Measurements from ENCODE around the gene ANKS1A.

The ANKS1A gene

DNA sequence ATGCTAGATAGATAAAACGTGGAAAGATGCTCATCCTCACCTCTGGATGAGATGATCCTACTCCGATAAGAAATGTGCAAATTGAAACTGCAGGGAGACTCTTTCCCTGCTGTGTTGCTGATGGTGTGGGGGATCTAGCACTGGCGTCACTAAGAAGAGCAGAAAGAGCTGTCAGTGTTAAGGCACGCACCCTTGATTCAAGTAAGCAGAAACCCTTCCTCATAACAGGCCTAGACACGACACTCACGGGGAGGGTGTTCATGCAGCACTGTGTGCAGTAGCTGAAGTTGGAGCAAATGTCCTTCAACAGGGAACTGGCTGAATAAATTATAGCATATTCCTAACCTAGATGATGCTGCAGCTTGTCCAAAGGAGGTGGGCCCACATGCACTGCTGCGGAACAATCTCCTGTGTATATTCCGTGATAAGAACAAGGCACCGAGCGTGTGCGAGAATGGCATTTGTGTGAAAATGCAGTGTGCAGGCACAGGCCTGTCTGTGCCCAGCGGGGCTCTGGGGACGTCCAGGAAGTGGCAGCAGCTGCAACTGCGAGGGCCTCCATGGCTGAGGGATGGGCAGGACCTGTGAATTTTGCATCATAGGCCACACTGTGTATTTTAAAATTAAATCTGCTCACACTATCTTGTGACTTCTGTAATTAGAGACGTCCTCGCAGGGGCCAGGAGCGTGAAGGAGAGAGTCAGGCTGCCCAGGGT is 188.1 kb downstream of the ANKS1A start:
- H3K4me3 ChIP-seq (ENCODE audit: control insufficient read depth, low read depth, low read length), result no peak overlapping the region
- DNase-seq (ENCODE audit: low read depth), result no peak
- TF ChIP-seq, protein P1, sequence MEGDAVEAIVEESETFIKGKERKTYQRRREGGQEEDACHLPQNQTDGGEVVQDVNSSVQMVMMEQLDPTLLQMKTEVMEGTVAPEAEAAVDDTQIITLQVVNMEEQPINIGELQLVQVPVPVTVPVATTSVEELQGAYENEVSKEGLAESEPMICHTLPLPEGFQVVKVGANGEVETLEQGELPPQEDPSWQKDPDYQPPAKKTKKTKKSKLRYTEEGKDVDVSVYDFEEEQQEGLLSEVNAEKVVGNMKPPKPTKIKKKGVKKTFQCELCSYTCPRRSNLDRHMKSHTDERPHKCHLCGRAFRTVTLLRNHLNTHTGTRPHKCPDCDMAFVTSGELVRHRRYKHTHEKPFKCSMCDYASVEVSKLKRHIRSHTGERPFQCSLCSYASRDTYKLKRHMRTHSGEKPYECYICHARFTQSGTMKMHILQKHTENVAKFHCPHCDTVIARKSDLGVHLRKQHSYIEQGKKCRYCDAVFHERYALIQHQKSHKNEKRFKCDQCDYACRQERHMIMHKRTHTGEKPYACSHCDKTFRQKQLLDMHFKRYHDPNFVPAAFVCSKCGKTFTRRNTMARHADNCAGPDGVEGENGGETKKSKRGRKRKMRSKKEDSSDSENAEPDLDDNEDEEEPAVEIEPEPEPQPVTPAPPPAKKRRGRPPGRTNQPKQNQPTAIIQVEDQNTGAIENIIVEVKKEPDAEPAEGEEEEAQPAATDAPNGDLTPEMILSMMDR (conservative IDR thresholded peaks at IDR 0.05; ENCODE audit: control insufficient read depth, insufficient read depth, low read depth, low read length), result no peak

DNA sequence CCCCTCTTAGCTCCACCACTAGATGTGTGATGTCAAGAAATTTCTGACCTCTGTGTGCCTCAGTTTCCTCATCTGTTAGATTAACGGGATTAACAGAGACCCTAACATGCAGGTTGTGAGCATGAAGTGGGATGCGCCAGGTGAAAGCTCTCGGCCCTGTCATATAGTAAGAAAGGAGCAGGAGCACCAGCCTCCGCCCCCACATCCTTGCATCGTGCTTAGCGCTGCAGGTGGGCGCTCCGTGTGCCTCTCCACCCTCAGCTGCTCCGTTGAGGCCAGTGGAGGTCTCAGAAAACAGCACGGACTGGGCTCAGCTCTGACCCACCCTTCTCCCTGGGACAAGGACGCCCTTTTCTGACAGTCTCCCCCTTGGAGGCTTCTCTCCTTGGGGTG is 188.7 kb downstream of the ANKS1A start:
- H3K4me3 ChIP-seq (ENCODE audit: control insufficient read depth, low read depth, low read length), result no peak overlapping the region
- no peak for DNase-seq (ENCODE audit: low read depth)
- TF ChIP-seq, protein P1 (conservative IDR thresholded peaks at IDR 0.05; ENCODE audit: control insufficient read depth, insufficient read depth, low read depth, low read length), result no peak

DNA sequence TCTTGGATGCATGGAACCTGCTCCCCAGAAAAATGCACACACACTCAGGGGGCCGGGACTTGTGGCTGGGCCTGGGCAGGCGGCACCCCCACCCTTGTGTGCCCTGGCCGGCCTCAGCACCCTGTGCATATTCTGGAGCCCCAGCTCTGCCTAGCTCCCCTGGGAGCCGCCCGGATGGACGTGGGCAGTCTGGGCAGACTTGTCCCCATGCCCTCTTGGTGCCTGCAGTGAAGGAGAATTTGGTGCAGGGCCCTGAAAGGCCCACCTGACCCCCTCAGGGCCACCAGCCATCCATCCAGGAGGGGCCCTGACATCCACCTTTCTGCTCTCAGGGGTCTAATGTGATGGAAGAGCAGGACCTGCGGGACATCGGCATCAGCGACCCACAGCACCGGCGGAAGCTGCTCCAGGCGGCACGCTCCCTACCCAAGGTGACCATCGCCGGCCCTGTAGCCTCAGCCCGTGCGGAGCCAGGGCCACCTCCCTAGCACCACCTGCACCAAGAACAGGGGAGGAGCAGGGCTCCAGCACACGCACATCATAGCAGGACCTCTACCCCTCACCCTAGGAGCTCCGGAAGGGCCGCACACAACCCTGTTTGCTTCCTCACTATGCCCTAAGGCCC is 189.3 kb downstream of the ANKS1A start:
- TF ChIP-seq, protein P1 (conservative IDR thresholded peaks at IDR 0.05; ENCODE audit: control insufficient read depth, insufficient read depth, low read depth, low read length), result no peak
- no peak overlapping the region for H3K4me3 ChIP-seq (ENCODE audit: control insufficient read depth, low read depth, low read length)

DNA sequence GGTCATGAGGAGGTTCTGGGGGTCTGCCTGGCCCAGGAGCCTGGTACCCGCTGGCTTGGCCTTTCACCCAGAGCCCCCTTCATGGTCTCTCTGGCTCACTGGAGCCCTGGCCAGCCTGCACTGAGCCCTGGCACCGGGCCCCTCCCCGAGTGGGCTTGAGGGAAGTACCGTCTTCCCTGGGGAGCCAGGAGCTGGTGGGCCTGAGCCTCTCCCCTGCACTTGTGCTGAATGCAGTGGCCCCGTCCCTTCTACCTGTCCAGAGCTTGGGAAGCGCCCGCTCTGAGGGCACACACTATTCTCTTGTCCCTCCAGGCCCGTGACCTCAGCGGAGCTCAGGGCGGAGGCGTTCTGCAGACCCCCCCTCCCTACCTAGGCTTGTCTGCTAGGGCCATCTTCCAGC is 189.8 kb downstream of the ANKS1A start:
- TF ChIP-seq, protein P1 (conservative IDR thresholded peaks at IDR 0.05; ENCODE audit: control insufficient read depth, insufficient read depth, low read depth, low read length), result no peak
- no peak for DNase-seq (ENCODE audit: low read depth)
- no peak overlapping the region for H3K4me3 ChIP-seq (ENCODE audit: control insufficient read depth, low read depth, low read length)

More for the DNA sequence above, 189.3 kb downstream of the ANKS1A start:
- no peak for DNase-seq (ENCODE audit: low read depth)

DNA sequence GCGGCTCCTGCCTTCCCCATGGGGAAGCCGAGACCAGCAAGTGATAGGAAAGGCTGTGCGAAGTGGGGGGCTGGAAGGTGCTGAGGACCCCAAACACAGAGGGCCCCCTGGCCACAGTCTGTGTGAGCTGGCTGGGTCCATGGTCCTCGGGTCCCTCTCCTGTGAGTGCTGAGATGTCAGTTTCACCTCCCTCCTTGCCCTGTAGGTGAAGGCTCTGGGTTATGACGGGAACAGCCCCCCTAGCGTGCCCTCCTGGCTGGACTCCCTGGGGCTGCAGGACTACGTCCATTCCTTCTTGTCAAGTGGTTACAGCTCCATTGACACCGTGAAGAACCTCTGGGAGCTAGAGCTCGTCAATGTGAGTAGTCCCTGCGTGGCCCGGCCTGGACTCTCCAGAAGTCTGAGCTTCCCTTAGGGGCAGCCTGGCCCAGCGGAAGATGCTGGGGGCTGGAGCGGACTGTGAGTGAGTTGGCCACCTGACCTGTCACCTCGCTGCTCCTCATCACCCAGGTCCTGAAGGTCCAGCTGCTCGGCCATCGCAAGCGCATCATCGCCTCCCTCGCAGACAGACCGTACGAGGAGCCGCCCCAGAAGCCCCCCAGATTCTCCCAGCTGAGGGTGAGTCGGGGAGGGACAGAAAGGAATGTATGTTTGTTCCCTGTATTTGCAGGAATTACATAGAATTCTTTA is 190.4 kb downstream of the ANKS1A start:
- no peak for DNase-seq (ENCODE audit: low read depth)
- TF ChIP-seq, protein P1 (conservative IDR thresholded peaks at IDR 0.05; ENCODE audit: control insufficient read depth, insufficient read depth, low read depth, low read length), result no peak
- H3K4me3 ChIP-seq (ENCODE audit: control insufficient read depth, low read depth, low read length), result no peak overlapping the region

DNA sequence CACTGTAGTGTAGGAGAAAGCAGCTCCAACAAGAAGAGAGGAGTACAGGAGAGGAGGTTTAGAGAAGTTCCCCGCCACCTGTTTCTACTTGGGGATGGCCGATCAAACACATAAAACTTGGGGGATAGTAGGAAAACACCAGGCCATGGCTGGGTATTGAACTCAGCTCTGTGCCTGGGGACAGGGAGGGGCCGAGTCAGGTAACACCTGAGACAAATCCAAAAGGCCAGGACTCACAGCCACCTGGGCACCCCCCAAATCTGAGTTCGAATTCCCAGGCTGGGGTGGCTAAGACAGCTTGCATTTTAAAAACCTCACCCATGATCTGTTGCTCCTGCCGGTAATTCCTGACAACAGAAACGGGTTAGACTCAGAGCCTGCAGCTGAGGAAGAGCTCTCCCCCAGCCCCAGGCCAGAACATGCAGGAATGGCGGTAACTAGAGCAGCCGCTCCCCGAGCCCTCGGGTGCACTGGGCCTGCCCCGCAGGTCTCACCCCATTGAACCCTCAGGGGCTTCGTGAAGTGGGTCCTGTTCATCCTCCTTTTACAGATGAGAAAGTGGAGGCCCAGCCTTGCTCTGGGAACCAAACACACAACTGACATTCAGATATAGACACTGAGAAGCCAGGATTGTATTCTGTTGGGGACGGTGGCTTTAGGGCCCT is 191.1 kb downstream of the ANKS1A start:
- TF ChIP-seq, protein P1 (conservative IDR thresholded peaks at IDR 0.05; ENCODE audit: control insufficient read depth, insufficient read depth, low read depth, low read length), result no peak
- DNase-seq (ENCODE audit: low read depth), result no peak
- H3K4me3 ChIP-seq (ENCODE audit: control insufficient read depth, low read depth, low read length), result no peak overlapping the region

All from fibroblast of mammary gland (primary cell).